Kidney capillary endothelial cell (primary cell): ENCODE data around the gene TAGLN2.

Source experiments
- DNase-seq: peaks from one replicate; pipeline ENCODE4 v3.0.0-alpha.2; 2018; ENCODE audit warnings: low spot score

The TAGLN2 gene

GRCh38 chr1:159924791-159925718, at the start of gene TAGLN2:
Gene TAGLN2, minus strand, starts transcription at chr1:159925507. Its CDS starts 4,998 bp downstream, at chr1:159920509.
- peak; percentile 81 for DNase-seq

GRCh38 chr1:159974350-159974965, 49.2 kb upstream of the TAGLN2 start:
- no peak for DNase-seq

DNA sequence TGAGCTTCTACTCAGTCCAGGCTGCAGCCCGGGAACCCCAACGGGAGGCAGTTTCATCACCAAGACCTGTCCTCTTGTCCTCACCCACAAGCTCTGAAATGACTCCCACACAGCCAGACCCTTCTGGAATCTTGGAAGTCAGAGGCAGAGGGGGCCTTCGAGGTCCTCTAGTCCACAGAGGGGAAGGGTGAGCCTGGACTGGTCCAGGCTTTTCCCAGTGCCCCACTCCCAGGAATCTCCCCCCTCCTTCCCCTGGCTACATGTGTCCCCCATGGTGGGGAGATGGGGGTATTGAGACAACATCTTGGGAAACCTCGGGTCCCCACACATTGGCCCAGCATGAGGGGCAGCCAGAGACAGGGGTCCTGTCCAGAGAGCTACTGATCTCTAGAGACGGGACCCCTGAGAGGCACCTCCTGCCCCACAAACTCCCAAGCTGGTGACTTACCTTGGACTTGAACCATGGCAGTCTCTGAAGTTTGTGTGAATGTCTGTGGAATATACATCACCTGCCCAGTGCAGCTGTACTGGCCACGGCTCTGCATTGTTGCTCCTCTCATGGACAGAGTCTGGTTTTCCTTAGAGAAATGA, 48.1 kb upstream of the TAGLN2 start:
- no peak for DNase-seq

DNA sequence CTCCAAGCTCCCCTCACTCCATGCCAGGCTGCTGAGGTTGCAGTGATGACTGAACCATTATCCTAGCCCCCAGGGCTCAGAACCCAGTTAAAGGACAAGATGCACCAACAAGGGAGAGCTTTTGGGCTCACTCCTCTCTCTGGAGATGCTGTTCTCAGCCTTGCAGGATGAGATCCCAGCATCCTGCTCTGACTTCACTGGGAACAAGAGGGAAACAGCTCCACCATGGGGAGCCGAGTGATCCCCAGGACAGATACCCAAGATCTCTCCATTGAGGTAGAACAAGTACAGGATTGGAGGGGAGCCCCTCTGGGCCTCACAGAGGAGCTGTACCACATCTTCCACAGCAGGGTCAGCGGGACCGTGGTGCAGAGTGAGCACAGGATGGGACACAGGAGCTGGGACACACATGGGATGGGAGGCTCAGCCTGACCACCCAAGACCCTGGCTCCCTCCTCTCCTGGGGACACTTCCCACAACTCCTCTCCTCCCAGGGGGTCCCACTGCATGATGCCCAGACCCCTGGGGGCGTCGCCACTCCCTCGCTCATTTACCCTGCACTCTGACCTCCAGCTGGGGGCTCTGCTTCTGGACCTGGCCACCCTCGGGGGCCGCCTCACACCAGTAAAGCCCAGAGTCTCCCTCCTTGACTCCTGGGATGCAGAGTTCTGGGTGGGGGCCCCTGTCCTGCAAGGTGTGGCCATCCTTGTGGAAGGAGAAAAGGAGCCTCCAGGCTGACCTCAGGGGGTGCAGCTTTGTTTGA, 47.3 kb upstream of the TAGLN2 start:
- DNase-seq = no peak

DNA sequence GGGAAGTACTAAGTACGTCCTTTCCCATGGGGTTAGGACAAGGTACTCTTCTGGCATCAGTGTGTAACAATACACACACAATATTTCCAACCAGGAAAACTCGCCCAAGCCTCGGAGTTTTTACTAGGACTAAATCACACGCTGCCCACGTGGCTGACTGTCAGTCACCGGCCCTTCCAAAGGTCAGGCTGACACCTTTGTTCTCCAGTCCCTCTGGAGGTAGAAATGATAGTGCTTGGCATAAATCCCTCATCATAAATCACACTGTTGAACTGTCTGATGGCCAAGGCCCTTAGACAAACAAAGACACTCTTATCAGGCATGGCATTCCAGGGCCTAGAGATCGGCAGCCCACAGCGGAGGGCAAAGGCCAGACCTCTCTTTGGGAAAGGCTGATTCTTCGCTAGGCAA, 45.6 kb upstream of the TAGLN2 start:
- no peak for DNase-seq

GRCh38 chr1:159968901-159969300, 43.6 kb upstream of the TAGLN2 start:
- no peak for DNase-seq

- no peak for DNase-seq
Observed at GRCh38 chr1:159965263-159965662, 40.0 kb upstream of the TAGLN2 start.

GRCh38 chr1:159964144-159964543, 38.8 kb upstream of the TAGLN2 start:
- no peak for DNase-seq

- DNase-seq = no peak
Observed at GRCh38 chr1:159962176-159962575, 36.9 kb upstream of the TAGLN2 start.

- no peak for DNase-seq
Observed at GRCh38 chr1:159961636-159962035, 36.3 kb upstream of the TAGLN2 start.

GRCh38 chr1:159960721-159961381, 35.5 kb upstream of the TAGLN2 start:
- DNase-seq = no peak

- no peak for DNase-seq
Observed at GRCh38 chr1:159959451-159959850, 34.1 kb upstream of the TAGLN2 start.

DNA sequence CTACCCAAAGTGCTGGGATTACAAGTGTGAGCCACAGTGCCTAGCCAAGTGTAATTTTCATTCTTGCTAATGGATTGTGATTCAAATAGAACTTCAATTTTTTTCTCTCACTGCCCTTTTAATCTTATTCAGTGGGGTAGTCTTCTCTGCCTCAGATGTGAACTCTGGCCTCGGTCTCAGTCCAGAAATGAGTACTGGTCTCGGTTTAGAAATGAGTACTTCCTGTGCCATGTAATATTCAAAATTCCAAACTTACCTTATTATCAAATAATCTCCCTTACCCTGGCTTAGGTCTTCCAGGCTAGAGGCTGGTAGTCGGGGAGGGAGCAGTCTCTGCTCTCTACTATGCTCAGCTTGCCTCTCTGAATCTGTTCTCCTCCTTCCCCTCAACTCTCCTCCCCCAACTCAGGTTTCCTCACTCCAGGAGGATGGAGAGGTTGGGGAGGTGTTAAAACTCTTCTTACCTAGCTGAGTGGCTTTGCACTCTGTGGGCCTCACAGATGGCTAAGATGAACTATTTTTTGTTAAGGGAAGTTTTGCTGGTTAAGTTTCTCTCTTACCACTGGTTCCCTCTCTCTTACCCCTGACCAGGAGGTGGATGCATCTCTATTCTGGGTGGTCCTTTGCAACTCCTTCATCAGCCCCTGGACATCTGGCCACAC, 33.5 kb upstream of the TAGLN2 start:
- DNase-seq = no peak

DNA sequence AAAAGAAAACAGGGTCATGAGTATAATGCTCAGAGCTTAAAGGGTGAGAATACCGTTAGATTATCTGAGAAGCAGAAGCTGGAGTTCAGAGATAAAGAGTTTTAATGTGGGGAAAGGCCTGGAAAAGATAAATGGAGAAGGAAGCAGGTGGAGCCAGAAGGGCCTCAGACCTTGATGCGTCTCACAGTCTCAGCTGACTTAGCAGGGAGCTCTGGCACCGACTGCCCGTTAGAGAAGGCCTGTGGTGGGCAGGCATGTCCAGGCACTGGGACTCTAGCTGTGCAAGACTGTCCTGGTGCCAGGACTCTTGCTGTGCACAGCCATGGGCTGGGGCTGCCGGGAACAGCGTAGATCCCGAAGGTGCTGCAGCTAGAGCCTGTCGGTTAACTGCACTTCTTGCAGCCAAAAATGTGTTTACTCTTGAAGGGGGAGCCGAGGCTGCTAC, 32.5 kb upstream of the TAGLN2 start:
- no peak for DNase-seq

DNA sequence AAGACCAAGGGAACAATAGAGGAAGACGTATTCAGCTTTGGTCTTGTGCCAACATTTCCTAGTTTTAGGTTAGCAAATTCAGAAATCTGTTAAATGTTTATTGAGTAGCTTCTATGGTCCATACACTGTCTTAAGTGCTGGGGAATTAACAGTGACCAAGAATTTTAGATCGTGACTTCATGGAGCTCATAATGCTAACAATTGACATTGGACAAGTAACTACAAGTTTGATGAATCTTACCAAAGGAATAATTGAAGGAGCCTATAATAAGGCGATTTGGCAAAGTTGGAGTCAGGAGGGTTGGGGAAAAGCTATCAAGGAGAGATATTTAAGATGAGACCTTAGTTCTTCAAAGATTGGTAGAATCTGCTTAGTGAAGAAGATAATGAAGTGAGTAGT, 30.1 kb upstream of the TAGLN2 start:
- DNase-seq = no peak

GRCh38 chr1:159953536-159954515, 28.5 kb upstream of the TAGLN2 start, which contains the start of gene SLAMF9:
Gene SLAMF9, minus strand, starts transcription at chr1:159954237. Its CDS starts 100 bp downstream, at chr1:159954137.
- DNase-seq = no peak

DNA sequence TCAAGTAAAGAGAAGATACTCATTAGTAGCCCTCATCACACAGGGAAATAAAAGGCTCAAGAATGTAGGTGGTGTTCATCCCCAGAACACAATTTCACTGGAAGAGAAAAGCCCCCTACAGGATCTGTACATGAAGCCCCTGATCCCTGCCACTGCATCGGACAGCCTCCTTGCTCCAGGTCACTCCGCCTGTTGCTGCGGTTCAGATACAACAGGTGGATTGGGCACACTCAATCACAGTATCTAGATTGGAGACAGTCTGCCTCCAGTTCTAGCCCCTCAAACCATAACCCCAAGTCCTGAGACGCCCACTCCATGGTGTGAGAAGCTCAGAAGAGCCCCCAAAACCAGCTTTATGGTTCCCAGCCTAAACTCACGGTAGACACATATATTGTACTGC, 27.6 kb upstream of the TAGLN2 start:
- no peak for DNase-seq

- DNase-seq = no peak
Observed at GRCh38 chr1:159951551-159951950, 26.2 kb upstream of the TAGLN2 start.

DNA sequence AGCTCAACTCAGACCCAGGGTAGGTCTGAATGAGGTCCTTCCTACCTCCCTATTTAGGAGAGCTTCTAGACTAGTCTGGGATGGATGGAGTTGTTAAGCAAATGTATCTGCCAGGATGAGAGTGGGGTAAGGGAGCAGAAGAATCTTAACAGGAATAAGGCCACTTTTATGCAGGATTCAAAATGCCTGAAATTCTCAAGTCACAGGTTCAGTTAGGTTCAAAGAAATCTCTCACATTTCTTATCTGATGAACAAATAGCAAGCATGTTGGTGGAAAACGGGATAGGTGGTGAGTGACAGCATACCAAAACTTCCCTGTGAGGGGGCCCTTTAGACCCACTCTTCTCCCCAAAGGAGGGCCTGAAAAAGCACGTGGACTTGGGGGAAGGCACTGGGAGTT, 25.7 kb upstream of the TAGLN2 start:
- DNase-seq = no peak

- no peak for DNase-seq
Observed at GRCh38 chr1:159949981-159950381, 24.7 kb upstream of the TAGLN2 start.
